HG03521 (cell line): Measurements from ENCODE around the gene BCL2L14.

Experiments
- ATAC-seq: cut with Tn5 transposase; IDR thresholded peaks from one replicate; pipeline ENCODE4 v1.9.1; 2021; ENCODE audit warnings: mild to moderate bottlenecking, moderate library complexity; ENCODE audit not compliant: unreplicated experiment

BCL2L14 gene

GRCh38 chr12:12070674-12071656, at the start of gene BCL2L14:
TSS of gene BCL2L14 (plus strand) at chr12:12070939. CDS start at chr12:12079306, 8,367 bp downstream.
- ATAC-seq, result no peak

GRCh38 chr12:12022306-12022936, 48.3 kb upstream of the BCL2L14 start:
- no peak for ATAC-seq

- ATAC-seq, result no peak
These were observed 47.3 kb upstream of the BCL2L14 start for GRCh38 chr12:12023456-12023855.

- ATAC-seq, result peak; percentile 78
These were observed 45.6 kb upstream of the BCL2L14 start for GRCh38 chr12:12024911-12025682.

- ATAC-seq, result no peak
These were observed 44.8 kb upstream of the BCL2L14 start for GRCh38 chr12:12025799-12026386.

- no peak for ATAC-seq
These were observed 41.9 kb upstream of the BCL2L14 start for GRCh38 chr12:12028668-12029402.

- ATAC-seq, result no peak
These were observed 41.1 kb upstream of the BCL2L14 start for GRCh38 chr12:12029653-12030052.

GRCh38 chr12:12032260-12032791, 38.4 kb upstream of the BCL2L14 start:
- ATAC-seq, result no peak

GRCh38 chr12:12032851-12033797, 37.6 kb upstream of the BCL2L14 start:
- ATAC-seq, result no peak

GRCh38 chr12:12033824-12034223, 36.9 kb upstream of the BCL2L14 start:
- no peak for ATAC-seq

- ATAC-seq, result no peak
These were observed 36.4 kb upstream of the BCL2L14 start for GRCh38 chr12:12034344-12034743.

GRCh38 chr12:12035229-12035628, 35.5 kb upstream of the BCL2L14 start:
- no peak for ATAC-seq

- no peak for ATAC-seq
These were observed 33.8 kb upstream of the BCL2L14 start for GRCh38 chr12:12036901-12037300.

GRCh38 chr12:12039897-12040296, 30.8 kb upstream of the BCL2L14 start:
- no peak for ATAC-seq

GRCh38 chr12:12046401-12046800, 24.3 kb upstream of the BCL2L14 start:
- no peak for ATAC-seq

- ATAC-seq, result no peak
These were observed 23.1 kb upstream of the BCL2L14 start for GRCh38 chr12:12047682-12048081.

- no peak for ATAC-seq
These were observed 22.5 kb upstream of the BCL2L14 start for GRCh38 chr12:12048266-12048665.

- no peak for ATAC-seq
These were observed 22.0 kb upstream of the BCL2L14 start for GRCh38 chr12:12048714-12049113.

GRCh38 chr12:12051668-12052067, 19.1 kb upstream of the BCL2L14 start:
- ATAC-seq, result no peak
